T-helper 1 cell (primary cell): ENCODE measurements around the gene CEP63.

Source experiments
- DNase-seq, 5 donors: peaks; one replicate each; pipeline ENCODE4 v3.0.0-alpha.2; 2012 to 2020

The CEP63 gene

DNA sequence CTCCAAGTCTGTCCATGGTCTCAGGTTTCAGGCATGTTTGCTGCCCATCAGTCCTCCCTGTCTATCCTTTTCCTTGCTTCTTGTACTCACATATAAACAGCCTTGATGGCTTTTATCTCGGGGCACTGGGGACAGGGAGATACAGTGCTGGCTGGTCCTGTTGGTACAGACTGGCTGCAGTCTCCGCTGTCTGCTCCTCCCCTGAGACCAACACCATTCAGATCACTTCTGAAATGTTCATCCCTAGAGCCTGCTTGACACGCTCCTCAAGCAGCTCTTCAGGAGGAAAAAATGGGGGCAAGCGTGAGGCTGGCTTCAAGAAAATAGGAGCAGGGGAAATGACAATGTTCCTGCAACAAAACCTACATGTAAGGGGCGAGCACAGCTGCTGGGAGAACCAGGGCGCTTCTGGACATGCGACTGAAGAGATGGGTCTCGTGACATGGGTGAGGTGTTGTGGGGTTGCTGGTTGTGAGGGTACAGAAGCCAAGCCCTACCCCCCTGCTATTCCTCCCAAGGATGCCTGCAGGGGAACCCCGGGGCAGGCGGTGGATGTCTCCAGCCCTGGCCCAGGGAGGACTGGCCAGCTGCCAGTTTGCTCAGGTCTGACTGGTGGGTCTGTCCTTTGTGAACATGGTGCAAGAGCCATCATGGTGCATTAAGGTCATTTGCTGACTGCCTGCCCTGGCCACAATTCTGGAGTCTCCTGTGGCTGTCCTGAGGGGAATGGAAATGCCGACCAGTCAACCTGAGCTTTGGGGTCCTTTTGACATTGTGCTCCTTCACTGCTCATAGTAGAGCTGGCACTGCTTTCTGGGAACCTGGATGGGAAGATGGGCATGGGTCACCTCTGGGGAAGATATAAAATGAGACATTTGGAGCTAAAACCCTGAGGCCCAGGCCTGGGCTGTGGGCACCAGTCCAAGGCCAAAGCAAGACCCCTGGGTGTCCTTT is 124.9 kb downstream of the CEP63 start:
- DNase-seq = no peak

DNA sequence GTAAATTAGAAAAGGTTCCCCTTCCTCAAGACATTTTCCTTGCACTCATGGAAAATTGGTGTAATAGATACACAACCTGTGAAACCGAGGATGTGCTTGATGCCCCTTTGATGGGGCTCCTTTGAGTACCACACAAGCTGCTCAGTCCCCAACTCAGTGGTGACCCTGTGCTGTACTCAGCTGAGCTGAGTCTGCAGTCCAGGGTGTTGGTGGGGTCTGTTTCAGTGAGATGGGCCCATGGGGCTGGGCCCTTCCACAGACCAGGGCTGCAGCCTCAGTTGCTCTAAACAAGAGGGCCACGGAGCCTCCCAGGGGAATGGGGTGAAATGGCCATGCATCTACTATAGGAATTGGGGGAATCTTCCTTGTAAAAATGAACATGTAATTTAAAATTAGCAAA is 125.7 kb downstream of the CEP63 start:
- DNase-seq = no peak

DNA sequence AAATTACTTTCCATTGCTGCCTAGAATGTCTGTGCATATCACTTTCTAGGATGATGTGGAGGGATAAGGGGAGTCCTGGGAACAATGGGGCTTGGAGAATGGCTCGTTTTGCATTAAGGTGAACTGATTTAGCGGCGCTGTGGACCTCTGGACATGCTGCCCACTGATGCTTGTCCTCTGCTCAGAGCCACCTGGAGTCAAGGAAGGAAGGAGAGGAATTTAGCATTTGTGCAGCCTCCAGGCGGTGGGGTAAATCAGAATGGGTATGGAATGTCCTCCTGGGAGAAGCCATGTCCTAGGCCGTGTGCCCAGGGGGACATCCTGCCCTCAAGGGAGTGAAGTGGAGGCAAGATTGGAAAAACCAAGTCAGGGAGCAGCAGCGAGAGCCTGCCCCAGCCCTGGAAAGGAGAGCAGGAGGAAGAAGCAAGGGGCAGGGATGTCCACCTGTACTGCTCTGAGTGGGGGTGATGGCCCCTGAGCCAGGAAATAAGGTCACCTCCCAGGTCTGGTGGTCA is 127.2 kb downstream of the CEP63 start:
- DNase-seq = no peak

DNA sequence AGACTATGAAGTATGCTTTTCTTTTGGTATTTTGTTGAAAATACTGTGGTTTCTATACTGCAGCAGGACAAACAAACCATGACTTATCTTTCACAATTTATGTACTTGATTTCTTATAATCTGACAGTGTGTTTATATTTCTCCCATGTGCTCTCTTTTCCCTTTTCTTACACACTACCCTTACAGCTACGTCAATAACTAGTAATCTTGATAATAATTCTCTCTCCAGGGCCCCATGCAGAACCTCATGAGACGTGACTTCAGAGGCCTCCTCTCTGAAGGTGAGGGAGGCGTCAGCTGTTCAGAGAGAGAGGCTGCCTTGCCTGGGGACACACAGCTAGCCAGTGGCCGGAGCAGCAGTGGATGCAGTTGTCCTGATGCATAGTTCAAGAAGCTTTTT is 129.1 kb downstream of the CEP63 start:
- DNase-seq = no peak

DNA sequence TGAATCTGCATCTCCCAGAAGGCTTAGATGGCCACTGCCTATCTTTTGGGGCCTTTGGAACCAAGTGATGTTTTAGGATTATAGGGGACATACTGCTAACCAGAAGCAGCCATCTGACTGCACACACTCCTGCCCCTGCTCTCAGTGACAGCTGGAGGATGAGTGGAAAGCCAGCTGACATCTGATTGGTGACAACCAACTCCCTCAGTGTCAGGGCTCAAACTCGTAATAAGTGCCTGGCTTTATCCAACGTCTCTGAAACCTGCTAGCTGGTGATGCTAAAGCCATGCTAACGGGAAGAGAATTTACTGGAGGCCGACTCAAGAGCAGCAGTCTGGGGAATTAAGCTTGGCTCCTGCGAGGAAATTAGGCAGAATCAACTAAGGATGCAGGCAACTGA is 129.9 kb downstream of the CEP63 start:
- DNase-seq = no peak

DNA sequence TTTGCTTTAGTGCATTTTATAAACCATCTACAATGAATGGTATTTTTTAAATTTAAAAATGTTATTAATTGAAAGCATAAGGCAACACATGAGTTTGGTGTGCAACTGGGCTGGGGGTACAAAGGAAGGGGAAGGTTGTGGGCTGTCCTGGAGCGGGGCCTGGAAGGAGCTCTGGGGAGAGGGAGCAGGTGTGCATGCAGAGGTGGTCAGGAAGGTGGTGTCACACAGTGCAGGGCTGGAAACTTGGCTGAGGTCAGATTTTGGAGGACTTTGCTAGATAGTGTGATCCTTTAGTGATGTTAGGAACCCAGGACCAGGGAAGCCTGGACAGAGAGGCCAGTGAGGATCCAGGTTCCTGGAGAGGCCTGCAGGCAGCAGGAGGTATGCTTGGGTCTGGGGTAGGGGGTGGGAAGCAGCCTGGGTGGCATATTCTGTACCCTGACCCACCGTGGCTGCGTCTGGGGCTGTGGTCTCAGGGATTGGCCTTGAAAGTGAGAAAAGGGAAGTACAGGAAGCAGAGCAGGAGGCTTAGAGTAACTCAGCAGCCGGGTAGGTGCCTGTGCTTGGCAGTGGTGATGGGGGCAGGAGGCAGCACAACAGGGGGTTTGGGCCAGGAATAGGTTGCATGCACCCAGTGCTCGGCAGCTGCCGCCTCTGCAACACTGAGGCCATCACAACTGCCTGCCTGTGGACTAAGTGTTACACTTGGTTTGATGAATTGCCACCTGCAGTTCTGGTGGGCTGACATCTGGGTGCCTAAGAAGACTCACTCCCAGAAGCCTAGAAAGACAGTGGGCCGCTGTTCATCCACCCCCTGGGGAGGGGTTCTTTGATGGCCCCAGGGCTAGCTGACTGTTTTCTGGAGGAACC is 132.0 kb downstream of the CEP63 start:
- DNase-seq = no peak

DNA sequence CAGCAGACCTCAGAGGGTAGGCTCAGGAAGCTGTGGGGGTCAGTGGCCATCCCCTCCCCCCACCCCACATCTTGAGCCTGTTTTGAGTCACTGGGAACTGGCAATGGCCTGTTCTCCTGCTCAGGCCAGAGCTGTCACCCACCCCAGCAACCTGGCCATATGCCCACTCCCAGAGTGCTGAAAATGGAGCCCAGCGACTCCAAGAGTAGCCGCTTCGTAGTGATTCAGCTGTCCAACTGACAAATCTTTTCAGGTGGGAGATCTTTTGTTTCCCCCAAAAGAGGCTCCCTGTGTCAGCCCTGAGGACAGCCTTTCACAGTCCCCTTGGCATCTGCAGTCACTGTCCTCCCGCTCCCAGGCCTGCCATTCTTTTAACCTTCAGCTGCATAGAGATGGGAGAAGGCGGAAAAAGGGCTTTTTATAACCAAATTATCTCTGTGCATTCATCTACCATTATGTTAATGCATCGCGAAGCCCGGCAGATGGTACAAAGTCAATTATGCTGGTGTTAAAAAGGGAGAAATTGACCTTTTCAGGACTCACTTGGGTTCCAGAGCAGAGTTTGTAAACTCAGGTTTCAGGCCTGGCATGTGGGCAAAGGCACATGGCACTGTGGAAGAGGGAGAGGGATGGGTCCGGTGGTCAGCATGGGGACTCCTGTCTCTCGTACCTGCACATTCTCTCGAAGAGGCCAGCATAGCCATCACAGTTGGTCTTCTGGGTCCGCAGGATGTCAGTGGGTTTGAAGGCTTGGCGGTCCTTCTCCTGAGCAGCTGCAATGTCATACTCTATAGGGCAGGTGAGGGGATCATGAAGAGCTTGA is 132.8 kb downstream of the CEP63 start:
- DNase-seq = no peak

DNA sequence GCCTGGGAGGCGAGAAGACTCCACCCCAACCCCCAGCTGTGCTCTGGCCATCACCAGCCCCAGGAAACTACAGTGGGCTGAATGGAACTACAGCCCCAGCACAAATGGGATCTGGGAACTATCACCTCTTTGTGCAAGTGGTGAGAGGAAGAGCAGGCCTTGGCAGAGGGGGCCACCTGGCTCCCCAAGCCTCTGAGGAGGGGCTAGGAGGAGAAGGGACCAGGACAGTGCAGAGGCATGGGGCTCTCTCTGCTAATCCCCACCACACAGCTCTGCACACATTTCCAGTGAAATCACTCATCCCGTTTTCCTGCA is 133.4 kb downstream of the CEP63 start:
- no peak for DNase-seq

DNA sequence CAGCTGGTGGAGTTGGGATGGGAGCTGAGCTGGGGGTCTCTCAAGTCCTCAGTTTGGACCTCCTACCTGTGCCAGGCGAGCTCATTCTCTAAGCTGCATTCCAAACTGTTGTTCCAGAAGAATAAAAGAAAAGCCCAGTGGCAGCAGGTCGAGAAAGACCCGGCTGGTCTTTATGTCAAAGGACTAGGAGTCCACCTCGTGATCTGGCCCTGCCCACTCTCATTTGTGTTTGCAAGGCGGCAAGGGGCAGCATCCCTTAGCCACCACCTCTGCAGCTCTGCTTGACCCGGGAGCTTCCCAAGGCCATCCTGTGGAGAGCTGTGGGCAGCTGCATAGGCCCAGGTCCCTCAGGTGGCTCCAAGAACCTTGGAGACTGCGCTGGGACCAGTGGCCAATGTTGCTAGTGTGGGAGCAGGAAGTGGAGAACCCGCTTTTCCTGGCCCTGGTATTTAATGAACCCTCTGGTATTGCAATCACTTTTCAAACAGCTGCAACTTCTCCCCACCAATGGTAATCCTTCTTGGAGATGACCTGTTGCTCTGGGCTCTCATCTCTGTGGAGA is 134.1 kb downstream of the CEP63 start:
- no peak for DNase-seq

DNA sequence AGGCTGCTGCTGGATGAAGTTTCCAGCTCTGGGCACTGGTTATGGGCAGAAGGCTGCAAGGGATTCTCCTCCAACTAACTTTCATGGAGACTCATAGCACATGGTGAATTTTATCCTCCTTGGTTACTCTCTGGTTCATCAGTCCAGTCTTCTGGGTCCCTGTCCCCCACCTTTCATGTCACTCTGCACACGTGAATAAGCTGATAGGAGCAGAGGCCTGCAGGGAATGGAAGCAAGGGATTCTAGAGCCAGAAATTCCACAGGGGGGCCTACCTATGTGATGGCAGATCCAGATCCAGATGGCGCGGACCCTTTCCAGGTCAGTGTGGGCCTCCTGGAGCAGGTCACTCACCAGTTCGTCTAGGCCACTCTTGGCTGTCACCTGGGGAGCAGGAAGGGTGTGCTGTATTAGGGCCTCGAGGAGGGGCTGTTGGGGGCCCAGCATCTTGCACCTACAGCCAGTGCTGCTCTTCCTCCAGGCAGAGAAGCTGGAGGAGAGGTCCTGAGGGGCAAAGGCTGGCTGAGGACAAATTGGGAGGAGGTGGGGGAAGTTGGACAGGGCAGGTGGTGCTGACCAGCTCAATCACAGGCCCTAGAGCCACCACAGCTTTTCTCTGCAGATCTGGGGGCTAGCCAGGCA is 134.7 kb downstream of the CEP63 start:
- DNase-seq = no peak

DNA sequence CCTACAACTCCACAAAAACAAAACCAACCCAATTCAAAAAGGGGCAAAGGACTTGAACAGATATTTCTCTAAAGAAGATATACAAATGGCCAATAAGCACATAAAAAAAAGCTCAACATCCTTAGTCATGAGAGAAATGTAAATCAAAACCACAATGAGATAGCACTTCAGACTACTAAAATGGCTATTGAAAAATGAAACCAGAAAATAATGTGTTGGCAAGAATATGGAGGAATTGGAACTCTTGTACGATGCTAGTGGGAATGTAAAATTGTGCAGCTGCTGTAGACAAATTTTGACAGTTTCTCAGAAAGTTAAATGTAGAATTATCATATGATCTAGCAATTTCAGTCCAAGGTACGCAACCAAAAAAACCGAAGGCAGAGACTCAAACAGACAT is 136.0 kb downstream of the CEP63 start:
- no peak for DNase-seq

DNA sequence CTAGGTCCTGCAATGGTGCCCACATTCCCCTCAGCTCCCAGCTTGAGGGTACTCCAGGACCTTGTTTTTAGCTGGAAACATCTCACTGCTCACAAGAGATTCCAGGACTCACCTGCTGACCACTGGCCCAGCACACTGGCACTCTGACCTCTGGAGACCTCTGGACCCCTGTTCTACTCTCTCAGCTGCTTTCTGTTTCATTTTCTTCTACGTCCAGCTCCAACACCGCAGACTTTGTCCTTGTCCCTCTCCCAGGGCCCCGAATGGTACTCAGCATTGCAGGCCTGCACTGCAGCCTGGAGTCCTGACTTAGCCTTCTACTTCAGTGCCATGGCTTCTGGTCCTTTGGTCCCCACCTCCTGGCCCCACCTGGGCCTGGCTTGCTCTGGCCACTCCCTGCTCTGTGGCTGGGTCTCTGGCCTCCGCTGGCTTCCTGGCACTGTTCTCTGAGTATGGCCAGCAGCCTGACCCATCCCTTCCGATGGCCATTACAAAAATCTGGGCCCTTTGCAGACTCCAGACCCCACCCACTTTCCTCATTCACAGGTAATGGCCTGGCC is 137.0 kb downstream of the CEP63 start:
- DNase-seq = no peak

DNA sequence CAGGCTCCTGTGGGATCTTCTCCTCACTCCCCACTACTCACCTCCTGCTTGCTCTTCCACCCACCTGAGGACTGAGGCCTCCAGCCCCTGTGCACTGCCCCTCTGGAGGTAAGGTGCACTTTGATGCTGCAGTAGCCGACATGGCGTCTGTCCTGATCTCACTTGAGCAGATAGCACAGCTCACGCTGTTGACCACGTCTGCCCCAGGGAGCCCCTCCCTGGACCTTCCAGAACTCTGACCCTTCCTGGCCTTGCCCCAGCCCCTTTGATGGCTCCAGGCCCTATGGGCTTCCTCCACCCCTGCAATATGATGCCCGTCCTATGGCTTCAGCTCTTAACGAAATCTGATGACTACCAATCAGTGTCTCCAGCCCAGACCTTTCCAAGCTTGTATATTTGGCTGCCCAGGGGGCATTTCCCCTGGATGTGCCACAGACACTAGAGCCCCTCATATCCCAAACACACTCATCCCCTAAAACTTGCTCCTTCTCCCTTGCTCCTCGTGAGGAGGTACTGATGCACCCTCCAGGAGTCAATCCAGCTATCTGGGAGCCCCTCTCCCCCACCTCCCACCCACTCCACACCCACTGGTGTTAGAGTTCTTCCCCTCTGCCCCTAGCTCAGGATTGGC is 137.9 kb downstream of the CEP63 start:
- DNase-seq = no peak
